GM19099 (cell line): ENCODE data around the gene TGFB1.

Experiments used
- POLR2A ChIP-seq: IDR thresholded peaks from 3 replicates; pipeline ENCODE4 v1.6.1; 2011; ENCODE audit warnings: low read depth; ENCODE audit not compliant: insufficient read length; ENCODE audit errors: extremely low read depth

The TGFB1 gene

DNA sequence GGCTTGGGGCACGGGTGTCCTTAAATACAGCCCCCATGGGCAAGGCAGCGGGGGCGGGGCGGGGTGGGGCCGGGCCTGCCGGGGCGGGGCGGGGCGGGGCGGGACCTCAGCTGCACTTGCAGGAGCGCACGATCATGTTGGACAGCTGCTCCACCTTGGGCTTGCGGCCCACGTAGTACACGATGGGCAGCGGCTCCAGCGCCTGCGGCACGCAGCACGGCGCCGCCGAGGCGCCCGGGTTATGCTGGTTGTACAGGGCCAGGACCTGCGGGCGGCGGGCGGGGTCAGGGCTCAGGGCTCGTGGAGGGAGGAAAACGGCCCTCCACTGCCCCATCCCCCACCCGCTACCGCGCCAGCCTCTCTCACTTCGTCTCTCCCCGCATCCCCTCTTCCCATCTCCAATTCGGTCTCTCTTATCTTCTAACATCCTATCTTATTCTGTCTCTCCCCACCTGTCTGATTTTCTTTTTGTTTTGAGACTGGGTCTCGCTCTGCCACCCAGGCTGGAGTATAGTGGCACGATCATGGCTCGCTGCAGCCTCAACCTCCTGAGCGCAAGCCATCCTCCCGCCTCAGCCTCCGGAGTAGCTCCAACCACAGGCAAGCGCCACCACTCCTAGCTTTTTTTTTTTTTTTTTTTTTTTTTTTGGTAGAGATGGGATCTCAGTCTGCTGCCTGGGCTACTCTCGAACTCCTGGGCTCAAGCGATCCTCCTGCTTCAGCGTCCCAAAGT is 22.6 kb downstream of the TGFB1 start:
- no peak for TF ChIP-seq POLR2A

DNA sequence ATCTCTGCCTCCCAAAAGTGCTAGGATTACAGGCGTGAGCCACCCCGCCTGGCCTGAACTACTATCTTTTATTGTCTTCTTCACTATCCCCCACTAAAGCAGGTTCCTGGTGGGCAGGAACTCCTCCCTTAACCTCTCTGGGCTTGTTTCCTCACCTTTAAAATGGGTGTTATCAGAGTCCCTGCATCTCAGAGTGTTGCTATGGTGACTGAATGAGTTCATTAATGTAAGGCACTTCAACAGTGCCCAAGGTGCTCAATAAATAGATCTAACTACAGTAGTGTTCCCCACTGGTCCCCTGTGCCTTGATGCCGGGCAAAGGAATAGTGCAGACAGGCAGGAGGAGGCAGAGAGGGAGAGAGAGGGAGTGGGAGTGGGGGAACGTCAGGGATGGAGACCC is 23.2 kb downstream of the TGFB1 start:
- TF ChIP-seq POLR2A, result no peak

DNA sequence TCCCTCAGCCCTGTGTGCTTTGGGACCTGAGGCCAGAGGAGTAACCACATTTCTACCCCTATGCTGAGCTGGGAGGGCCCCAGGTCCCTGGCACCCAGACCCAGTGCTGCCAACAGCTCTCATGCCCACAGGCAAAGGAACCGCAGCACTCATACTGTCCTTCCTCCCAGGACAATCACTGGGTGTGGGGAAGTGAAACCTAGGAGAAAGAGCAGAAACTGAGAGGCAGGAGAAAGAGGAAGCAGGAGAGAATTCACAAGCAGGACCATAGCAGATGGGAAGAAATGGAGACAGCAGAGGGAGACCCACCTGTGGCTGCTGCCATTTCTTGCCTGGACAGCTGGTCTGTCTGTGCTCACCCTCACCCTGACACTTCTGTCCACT is 24.9 kb downstream of the TGFB1 start:
- peak; percentile 24 for TF ChIP-seq POLR2A

DNA sequence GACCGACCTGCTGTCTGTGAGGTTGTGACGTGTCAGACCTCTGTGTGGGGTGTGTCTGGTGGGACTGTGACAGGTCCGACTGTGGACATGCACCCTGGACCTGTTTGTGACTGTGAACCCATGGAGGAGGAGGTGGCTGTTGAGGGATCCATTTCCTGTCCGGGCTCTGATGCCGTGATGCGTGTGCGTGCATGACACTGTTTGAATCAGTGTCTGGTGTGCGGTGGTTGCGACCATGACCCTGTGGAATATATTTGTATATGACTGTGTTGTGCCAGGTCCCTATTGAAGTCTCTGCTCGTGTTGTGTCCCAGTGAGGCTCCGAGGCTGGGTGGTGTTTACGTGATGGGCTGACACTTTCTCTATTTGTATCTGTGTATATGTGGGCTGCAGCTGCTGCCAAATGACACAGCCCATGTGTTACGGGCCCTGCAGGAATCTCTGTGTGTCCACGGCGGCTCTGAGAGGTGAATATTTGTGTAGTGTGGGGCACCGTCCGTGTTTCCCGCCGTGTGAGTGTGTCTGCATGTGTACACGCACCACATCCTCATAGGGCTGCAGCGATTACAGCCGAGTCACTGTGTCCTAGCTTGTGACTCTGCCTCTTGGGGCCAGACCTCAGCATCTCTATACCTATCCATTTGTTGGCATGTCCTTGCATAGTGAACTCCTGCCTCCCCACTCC is 25.4 kb downstream of the TGFB1 start:
- TF ChIP-seq POLR2A, result no peak

DNA sequence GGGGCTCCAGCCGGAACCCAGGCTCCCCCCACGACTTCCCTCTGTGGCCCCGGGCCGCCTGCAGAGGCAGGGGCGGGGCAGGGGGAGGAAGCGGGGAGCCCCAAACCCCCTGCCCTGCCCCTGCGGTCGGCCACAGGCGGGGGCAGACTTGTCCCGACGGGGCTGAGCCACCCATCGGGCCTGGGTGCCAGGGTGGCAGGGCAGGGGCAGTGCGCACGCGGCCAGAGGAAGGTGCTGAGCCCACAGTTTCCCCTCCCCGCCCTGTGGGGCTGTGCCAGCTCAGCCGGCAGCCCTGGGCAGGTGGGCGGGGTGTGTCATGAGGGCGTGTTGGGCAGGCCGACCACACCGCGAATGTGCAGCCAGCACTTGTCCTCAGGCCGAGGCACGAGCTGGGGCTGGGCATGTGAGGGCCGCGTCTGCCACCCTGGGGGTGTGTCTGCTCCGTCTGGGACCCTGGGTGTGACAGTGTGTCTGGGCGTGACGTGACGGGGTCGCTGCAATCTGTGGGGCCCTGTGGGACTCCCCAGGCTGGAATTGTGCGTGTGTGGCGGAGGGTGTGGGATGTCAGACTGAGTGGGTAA is 26.1 kb downstream of the TGFB1 start:
- peak; percentile 52 for TF ChIP-seq POLR2A

DNA sequence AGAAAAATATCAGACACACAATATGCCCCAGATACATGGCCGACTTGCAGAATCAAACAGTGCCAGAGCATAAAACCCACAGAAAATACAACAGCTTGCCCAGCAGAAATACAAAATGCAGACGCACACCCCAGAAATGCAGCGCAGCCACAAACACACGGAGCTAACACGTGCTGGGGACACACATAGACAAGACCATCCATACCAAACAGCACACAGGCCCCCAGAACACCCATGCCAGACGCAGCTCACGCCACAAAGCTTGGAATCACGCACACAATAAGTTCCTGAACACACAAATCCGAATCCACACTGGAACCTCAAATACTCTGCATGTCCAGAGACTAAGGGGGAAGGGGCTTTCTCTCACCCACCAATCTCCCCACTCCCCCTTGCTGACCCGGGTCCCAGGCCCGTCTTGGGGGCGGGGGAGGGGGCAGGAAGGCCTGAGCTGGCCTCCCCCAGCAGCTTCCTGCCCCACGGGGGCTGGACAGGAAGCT is 26.6 kb downstream of the TGFB1 start:
- no peak for TF ChIP-seq POLR2A

DNA sequence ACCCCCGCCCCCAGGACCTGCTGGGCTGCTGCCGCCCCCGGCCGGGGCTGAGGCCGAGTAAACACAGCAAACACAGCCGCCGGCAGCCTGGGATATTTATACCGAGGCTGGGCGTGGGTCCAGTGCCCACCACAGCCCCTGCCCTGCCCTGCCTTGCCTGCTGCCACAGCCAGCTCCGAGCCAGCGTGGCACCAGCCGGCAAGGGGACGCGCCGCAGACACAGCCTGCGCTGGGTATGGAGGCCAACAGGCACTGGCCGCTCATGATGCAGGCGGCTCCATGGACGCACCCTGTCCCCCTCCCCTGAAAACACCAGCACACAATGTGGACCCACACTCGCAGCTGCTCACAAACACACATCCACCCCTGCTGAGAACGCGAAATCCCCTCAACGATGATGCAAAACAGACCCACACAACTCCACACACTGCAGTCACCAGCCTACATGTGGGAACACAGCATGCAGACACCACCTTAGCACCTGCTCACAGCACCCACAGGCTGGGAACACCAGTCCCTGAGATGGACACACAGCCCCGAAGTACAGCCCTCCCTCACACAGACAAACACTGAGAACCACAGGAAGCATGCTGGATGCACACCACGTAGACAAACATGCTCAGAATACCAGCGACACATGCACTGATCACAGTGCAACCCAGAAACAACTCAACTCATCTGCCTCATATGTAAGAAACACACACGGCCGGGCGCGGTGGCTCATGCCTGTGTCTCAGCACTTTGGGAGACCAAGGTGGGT is 27.6 kb downstream of the TGFB1 start:
- peak; percentile 32 for TF ChIP-seq POLR2A

DNA sequence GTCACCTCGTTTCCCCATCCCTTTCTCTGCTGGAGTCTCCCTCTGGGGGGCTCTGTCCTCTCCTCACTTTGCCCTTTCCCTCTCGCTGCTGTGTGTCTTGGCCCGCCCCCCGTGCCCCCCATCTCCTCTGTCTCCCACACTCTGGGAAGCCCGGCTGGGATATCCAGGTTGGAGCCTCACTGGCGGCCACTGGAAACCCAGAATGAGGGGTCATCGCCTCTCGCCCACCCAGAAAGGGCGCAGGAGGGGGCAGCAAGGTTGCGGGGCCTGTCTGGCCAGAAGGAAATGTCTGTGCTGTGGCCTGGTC is 28.1 kb downstream of the TGFB1 start:
- no peak for TF ChIP-seq POLR2A

DNA sequence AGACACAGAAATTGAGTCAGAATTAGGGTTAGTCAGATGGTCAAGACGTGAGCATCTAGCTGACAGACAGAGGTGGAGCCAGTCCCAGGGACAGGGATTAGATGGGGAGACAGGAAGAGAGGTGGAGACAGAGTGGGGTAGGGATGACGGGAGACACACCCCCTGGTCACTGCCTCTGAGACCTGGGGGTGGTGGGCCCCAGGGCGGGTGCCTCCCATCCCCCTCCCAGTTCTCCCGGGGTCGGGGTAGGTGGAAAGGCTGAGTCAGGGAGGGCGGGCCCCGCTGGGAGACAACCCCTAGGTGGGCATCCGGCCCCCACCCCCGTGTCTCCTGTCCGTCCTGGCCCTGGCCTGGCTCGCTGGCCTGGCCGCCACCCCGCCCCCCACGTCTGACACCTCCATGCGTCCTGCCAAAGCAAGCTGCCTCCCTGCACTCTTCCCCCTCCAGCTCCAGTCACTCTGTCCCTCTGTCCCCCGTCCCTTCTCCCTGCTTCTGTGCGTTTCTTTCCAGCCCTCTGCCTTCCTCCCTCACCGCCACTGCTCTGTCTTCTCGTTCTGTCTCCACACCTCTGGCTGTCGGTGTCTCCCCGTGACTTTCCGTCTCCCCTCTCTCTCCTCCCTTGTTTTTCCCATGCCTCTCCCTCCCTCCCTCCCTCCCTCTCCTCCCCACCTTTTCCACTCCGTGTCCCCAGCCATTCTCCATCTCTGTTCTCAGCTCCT is 28.6 kb downstream of the TGFB1 start:
- peak; percentile 35 for TF ChIP-seq POLR2A

DNA sequence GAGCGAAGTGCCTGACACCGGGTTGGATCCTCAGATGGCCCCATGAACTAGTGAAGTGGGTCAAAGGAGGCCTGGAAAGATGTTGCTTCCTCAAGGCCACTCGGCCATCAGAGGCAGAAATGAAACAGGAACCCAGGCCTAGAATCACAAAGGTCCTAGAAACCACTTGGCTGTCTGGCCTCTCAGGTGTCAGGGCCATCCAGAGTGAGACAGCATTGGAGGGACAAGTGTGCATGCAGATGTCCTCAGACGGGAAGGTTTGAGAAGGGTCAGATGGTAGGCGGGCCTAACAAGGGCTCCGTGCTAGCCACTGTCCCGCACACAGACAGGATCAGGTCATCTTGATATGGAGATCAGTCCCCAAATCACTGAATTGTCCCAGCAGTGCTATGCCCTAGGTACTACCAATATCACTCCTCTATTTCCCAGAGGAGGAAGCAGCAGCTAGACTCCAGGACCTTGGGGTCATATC is 29.5 kb downstream of the TGFB1 start:
- TF ChIP-seq POLR2A, result no peak

DNA sequence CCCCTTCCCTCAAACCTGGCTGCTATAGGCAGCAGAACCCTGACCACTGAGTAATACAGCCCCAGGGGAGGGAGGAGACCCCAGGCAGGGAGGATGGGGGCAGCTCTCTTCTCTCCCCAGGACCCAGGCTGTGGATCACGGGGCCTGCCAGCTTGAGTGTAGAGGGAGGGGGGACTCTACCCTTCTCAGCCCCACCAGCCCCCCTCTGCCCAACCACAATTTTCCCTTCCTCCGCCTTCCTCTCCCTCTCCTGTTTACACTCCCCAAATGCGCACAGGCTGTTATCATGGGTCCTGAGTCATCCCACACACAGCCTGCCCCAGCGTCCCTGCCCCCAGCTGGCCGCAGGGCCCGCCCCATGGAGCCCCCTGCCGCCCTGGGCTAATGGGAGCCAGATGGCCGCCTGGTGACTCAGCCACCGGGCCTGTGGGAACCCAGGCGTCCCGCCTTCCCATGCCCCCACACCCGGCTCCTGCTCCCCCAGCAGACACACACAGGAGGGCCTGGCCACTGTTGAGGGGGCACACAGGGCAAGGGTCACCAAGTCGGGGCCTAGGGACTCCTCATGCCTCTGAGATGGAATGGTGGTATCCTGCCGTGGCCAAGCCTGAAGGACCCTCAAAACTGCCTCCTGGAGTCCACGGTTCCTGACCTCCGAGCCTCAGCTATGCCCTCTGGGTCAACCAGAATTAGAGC is 30.1 kb downstream of the TGFB1 start:
- TF ChIP-seq POLR2A, result no peak

DNA sequence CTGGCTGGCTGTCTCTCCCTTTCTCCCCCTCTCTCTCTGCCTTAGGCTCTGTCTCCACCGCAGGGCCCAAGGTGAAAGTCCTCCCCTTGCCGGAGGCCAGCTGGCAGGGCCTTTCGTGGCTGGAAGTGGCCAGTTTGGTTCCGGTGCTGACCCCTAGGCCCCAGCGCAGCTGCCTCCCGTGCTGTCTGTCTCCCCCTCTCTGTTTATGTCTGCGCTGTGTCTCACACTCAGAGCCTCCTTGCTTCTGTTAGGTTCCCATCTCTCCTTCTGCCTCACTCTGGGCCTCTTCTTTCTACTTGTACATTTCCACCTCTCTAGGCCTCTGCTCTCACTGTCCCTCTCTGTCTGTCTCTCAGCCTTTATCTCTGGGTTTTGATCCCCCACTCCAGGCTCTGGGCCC is 30.7 kb downstream of the TGFB1 start:
- peak; percentile 6 for TF ChIP-seq POLR2A

DNA sequence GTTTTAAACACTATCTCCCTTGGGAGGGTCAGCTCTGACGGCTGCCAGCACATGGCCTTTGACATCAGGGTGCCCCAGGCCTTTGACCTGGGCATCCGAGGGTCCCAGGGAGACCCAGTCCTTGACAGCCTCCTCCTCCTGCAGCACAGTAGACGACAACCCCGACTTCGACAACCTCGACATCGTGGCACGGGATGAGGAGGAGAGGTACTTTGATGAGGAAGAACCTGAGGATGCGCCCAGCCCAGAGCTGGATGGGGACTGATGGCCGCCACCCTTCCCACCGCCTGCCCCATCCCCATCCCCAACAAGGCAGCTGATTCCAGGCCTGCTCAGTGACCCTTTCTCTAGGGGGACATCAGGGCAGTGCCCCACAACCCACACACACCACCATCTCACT is 31.3 kb downstream of the TGFB1 start:
- TF ChIP-seq POLR2A, result no peak

DNA sequence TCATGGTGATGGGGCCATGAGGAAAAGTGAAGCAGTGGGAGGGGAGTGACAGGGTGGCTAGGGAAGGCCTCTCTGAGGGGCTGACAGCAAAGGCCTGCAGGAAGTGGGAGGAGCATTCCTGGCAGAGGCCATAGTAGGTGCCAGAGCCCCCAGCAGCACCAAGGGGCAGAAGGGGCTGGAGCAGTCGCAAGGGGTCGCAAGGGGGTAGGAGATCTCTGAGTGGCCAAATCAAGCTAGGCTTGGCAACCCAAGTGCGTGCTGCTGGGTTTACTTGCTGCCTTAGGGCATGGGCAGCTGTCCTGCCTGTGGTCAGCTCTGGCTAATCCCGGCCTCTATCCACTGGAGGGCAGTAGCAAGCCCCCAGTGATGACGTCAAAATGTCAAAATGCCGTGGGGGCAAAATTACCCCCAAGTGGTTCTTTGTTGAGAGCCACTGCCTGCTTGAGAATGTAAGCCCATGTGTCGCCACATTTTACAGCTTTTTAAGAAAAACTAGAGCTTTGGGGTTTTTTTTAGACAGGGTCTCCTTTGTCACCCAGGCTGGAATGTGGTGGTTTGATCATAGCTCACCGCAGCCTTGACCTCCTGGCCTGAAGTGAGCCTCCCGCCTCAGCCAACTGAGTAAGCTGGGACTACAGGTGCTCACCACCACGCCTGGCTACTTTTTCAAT is 32.0 kb downstream of the TGFB1 start:
- TF ChIP-seq POLR2A, result no peak
